Cardiac septum (tissue), 1 donor: ENCODE data around the gene FTSJ1. TPM values are rescaled to one million over a fixed set of nuclear protein-coding genes. Genes with fewer than 3 reads are reported as not detected.

Source experiments
- DNase-seq: peaks from one replicate; pipeline ENCODE4 v3.0.0-alpha.2; 2020; ENCODE audit warnings: low spot score
- intact Hi-C: fragments of 100-400 bp; cut with DNase I; formaldehyde crosslinking; loops from one replicate; pipeline ENCODE4 v1.14.0; 2022
- total RNA-seq: library from RNA; stranded (reverse); fragmentation: NEBNext Ultra II Directional; extraction: Animal tissue kit (Norgen Biotek cat#: 25700); gene quantifications from one replicate; pipeline ENCODE4 v1.2.1, GENCODE V29; 2021
- donor health status: DM: no; HTN: no; CAD: no.

FTSJ1 gene
- total RNA-seq, 1 donor from 2014 or later = 18.8 TPM

- intact Hi-C loops = no loop called here
Measured at GRCh38 chrX:48489296-48489695, 13.3 kb downstream of the FTSJ1 start.

GRCh38 chrX:48489892-48490291 is 13.9 kb downstream of the FTSJ1 start:
- no peak for DNase-seq
- intact Hi-C loops = no loop called here

More at GRCh38 chrX:48489296-48489695, 13.3 kb downstream of the FTSJ1 start:
- DNase-seq = no peak

GRCh38 chrX:48490661-48491060 is 14.7 kb downstream of the FTSJ1 start:
- intact Hi-C loops = no loop called here
- DNase-seq = no peak

GRCh38 chrX:48491809-48492208 is 15.8 kb downstream of the FTSJ1 start:
- intact Hi-C loops = no loop called here
- DNase-seq = no peak

- DNase-seq = no peak
- intact Hi-C loops = no loop called here
Measured at GRCh38 chrX:48492293-48492910, 16.4 kb downstream of the FTSJ1 start.

- no peak for DNase-seq
- intact Hi-C loops = no loop called here
Measured at GRCh38 chrX:48493890-48494364, 17.9 kb downstream of the FTSJ1 start.

GRCh38 chrX:48496660-48497059 is 20.7 kb downstream of the FTSJ1 start:
- intact Hi-C loops = no loop called here
- DNase-seq = peak; percentile 63

DNA sequence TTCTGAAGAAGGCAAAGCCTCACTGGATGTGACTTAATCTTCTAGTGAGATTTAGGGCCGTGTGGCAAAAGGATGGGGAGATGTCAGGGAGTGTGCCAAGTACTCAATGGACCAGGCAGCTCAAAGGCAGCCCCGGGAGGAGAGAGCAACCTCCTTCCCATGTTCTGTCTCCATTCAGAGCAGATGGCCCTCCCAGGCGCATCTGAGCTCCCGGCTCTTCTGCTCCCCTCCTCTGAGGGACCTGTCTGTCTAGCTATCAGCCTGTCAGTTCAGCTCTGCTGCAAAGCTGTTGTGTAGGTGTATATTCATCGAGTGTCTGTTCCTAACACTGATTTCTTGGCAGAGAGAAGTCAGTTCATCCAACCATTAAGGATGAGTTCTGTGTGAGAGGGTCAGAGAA is 21.9 kb downstream of the FTSJ1 start:
- DNase-seq = no peak
- intact Hi-C loops = no loop called here

DNA sequence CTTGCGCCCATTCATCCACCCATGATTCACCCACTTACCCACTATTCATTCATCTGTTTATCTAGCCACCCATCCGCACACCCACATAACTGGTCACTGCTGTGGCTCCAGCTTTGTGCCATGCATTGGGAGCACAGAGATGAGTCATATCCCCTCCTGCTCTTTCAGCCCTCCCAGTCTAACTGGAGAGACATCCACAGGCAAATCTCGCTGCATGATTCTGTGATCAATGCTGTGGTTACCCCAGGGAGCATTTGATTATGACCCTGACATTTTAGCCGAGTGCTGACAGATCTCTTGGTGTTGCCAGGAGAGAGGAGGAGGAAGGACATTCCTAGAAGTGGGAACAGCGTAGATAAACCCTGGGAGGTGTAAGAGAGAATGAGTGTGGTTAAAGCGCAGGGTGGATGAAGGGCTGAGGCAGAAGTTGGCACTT is 22.4 kb downstream of the FTSJ1 start:
- DNase-seq = no peak
- intact Hi-C loops = no loop called here

DNA sequence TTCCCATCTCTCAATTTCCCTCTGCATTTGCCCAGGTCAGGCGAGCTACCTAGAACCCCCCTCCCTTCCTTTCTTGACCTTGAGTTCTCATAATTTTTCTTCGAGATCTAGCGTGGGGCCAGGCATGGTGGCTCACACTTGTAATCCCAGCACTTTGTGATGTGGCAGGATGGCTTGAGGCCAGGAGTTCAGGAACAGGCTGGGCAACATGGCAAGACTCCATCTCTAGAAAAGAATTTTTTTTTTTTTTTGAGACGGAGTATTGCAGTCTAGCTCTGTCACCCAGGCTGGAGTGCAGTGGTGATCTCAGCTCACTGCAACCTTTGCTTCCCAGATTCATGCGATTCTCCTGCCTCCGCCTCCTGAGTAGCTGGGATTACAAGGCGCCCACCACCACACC is 28.3 kb downstream of the FTSJ1 start:
- intact Hi-C loops = no loop called here
- DNase-seq = no peak

DNA sequence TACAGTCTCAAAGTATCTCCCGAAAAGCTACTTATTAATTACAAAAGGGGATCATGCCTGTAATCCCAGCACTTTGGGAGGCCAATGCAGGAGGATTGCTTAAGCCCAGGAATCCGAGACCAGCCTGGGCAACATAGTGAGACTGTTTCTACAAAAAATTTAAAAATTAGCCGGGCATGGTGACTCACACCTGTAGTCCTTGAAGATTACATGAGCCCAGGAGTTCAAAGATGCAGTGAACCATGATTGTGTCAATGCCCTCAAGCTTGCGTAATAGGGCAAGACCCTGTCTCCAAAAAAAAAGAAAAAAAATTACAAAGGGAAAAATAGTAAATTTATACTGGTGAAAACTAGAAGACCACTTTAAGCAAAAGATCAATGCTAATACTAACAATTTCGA is 29.5 kb downstream of the FTSJ1 start:
- intact Hi-C loops = no loop called here
- no peak for DNase-seq

DNA sequence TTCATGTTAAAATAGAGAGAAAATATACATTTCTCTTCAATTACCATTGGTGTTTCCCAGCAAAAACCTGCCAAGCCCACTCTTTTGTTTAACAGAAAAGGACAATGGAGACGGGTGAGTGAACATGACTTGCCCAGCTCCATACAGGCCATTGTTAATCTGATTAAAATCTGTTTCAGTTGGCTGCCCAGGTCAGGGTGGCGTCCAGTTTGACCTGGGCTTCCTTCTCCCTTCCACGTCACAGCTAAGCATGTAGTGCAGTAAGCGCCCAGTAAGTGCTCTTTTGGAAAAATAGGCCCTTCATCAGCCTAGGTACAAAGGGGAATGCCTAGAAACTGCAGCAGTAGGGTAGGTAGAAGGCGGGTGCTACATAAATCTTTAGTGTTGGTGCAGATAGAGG is 31.2 kb downstream of the FTSJ1 start:
- DNase-seq = no peak
- intact Hi-C loops = no loop called here

DNA sequence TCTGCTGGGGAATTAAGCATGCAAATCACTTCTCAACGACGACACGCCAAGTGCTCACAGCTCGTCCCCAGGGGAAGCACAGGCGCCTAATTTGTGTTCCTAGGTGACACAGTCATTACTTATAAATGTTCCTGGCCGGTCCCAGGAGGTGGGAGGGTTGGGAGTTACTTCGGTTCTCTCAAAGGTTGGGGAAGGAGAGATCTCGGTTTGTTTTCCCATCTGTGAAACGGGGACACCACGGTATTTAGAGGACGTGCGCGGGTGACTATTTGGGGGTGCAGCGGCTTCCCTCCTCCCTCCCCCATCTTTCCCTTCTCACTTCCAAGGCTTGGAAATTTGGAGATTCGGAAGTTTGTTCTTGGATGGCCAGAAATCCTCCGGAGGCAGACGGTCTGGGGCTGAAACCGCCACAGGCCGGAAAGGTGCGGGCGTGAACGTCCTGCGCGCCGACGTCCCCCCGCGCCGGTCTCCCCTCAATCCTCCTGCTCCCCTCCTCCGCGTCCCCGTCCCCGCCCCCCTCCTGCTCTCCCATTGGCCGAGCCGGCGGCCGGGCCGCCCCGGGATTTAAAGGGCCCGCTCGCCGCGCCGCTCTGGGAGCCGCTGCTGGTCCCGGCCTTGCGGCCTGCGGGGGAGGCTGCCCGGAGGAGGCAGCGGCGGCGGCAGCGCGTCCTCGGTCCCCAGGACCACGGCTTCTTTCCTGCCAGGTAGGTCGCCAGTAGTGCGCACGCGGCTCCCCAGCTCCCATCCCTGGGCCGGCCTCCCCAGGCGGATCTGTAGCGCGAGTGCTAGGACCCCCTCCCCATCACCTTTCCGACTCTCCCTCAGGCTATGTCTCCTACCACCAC is 32.6 kb downstream of the FTSJ1 start, which contains the start of gene PORCN:
Gene PORCN, plus strand, starts transcription at position 593 of the 845 bp plus-strand sequence. CDS start 829 bp downstream, outside the sequence.
- intact Hi-C loops = no loop called here
- DNase-seq = peak; percentile 92

- DNase-seq = peak; percentile 59
- intact Hi-C loops = no loop called here
Measured at GRCh38 chrX:48509245-48509590, 33.2 kb downstream of the FTSJ1 start.

- intact Hi-C loops = no loop called here
- no peak for DNase-seq
Measured at GRCh38 chrX:48509619-48510018, 33.6 kb downstream of the FTSJ1 start.

DNA sequence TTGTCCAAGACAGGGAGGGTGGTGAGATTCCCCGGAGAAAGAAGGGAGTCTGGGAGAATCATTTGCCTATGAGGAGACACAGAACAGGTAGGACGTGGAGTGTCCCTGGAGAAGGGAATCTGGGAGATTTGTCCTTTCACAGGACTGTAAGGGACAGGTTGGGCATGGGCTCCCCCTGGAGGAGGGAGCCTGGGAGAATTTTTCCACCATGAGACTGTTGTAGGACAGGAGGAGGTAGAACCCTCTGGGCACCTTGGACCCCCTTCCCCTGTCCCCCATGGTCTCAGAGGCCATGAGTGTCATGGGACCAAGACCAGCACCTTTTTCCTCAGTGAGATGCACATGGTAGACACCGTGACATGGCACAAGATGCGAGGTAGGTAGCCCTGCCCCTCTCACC is 35.6 kb downstream of the FTSJ1 start:
- no peak for DNase-seq
- intact Hi-C loops = no loop called here

- intact Hi-C loops = no loop called here
- no peak for DNase-seq
Measured at GRCh38 chrX:48512371-48512935, 36.5 kb downstream of the FTSJ1 start.

DNA sequence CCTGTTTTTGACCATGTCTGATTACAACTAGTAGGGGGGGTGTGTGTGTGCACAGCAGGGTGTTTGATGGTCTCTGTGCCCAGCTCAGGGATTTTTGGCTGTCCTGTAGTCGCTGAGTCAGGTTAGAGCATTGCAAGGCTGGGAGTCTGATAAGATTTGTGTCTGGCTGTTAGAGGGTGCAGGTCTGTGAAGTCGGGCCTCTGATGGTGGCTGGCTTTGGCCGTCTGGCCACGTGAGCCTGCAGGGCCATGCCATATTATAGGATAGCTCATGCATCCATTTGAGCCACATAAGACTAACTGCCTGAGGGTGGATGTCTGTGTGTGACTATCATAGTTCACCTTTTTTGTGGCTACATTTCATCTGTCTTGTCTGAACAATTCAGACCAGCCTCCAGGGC is 37.7 kb downstream of the FTSJ1 start:
- intact Hi-C loops = no loop called here
- DNase-seq = no peak

GRCh38 chrX:48514126-48514806 is 38.3 kb downstream of the FTSJ1 start:
- DNase-seq = no peak
- intact Hi-C loops = no loop called here

DNA sequence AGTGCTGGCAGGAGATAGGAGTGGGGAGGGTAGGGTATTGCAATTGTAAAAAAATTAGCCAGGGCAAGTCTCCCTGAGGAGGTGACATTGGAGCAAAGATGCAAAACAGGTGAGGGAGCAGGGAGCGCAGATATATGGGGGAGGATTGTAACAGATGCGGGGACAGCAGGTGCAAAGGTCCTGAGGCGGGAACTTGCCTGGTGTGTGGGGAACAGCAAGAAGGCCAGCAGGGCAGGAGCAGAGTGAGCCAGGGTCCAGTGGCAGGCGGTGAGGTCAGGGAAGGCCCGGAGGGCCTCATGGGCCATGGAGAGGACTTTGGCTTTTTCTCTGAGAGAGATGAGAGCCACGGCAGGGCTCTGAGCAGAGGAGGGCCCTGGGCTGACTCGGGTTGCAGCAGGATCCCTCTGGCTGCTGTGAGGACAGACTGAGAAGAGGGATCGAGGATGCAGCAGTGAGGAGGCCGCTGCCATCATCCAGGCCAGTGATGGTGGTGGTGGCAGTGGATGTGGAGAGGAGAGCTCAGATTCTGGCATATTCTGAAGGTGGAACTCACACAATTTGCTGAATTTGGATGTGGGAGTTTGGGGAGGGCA is 39.0 kb downstream of the FTSJ1 start:
- intact Hi-C loops = no loop called here
- no peak for DNase-seq
